Endothelial cell of umbilical vein (primary cell): Measurements from ENCODE around the gene TNRC6A. TPM values are rescaled to one million over a fixed set of nuclear protein-coding genes. Genes with fewer than 3 reads are reported as not detected.

Experiments
- BruUV-seq: library from RNA; stranded (reverse); fragments of 400-500 nt; replicated peaks from 2 replicates; lab custom pipeline; 2021; lab: Mats Ljungman, UMichigan
- CTCF ChIA-PET: fragments of 300-600, 350-600 bp; sonication (Branson Sonifier 250); formaldehyde crosslinking; loops from one replicate; lab custom pipeline; 2021; ENCODE audit warnings: antibody characterized with exemption, inconsistent platforms; lab: Charles Lee
- POLR2A ChIA-PET: fragments of 300-600, 350-600 bp; sonication (Branson Sonifier 250); formaldehyde crosslinking; loops from one replicate; lab custom pipeline; 2021; ENCODE audit warnings: antibody characterized with exemption, inconsistent platforms; lab: Charles Lee
- DNase-seq: peaks from one replicate; pipeline ENCODE4 v3.0.0-alpha.2; 2011; ENCODE audit warnings: low read depth, low spot score
- FAIRE-seq: peaks from 2 replicates; lab custom pipeline; 2011; peaks lifted over from hg19 to GRCh38; lab: Jason Lieb, UNC
- H2AFZ ChIP-seq: 2 replicates; pipeline ENCODE4 v1.6.0; 2012; ENCODE audit warnings: low read depth, low read length, control low read depth, inconsistent platforms
- H3K27ac ChIP-seq: 2 replicates; pipeline ENCODE4 v1.5.1; 2011; ENCODE audit warnings: low read depth, mild to moderate bottlenecking, control low read depth, low read length, moderate library complexity; ENCODE audit not compliant: insufficient read depth
- H3K27me3 ChIP-seq, 2 experiments: 2 replicates each; pipeline versions ENCODE4 v1.6.0 to v1.6.1; 2011; ENCODE audit warnings: low read length in 2 of 2, mixed read lengths in 1 of 2; ENCODE audit not compliant: control insufficient read depth in 2 of 2, insufficient read depth in 2 of 2
- H3K36me3 ChIP-seq, 2 experiments: 2 replicates in 1 of 2; 3 replicates in 1 of 2; pipeline ENCODE4 v1.5.1; 2011; ENCODE audit warnings: low read length in 2 of 2, mild to moderate bottlenecking in 1 of 2, moderate library complexity in 1 of 2; ENCODE audit not compliant: control insufficient read depth in 2 of 2, insufficient read depth in 2 of 2; ENCODE audit errors: extremely low read depth in 1 of 2
- H3K4me1 ChIP-seq: 3 replicates; pipeline ENCODE4 v1.5.1; 2011; ENCODE audit warnings: mild to moderate bottlenecking, low read length; ENCODE audit not compliant: control insufficient read depth, insufficient read depth; ENCODE audit errors: extremely low read depth
- H3K4me2 ChIP-seq: 2 replicates; pipeline ENCODE4 v1.6.1; 2011; ENCODE audit warnings: low read length, control low read depth, mixed read lengths; ENCODE audit not compliant: insufficient read depth
- H3K4me3 ChIP-seq, 3 experiments: fragments of 200-600 bp in 1 of 3; sonication (generic), shearing (Covaris generic) in 1 of 3; replicated peaks in 1 of 3; 2 replicates each; pipeline ENCODE4 v1.5.1; 2011 to 2016; ENCODE audit warnings: control low read depth in 3 of 3, low read length in 3 of 3, mild to moderate bottlenecking in 2 of 3, inconsistent platforms in 1 of 3, low read depth in 1 of 3, moderate library complexity in 1 of 3; ENCODE audit not compliant: insufficient read depth in 1 of 3
- H3K79me2 ChIP-seq: 2 replicates; pipeline ENCODE4 v1.6.0; 2012; ENCODE audit warnings: low read length, inconsistent platforms; ENCODE audit not compliant: control insufficient read depth, insufficient read depth
- H3K9ac ChIP-seq: replicated peaks from 2 replicates; pipeline ENCODE3; 2011; ENCODE audit warnings: low read length, control low read depth; ENCODE audit not compliant: insufficient read depth; ENCODE audit errors: extremely low read depth
- H3K9me1 ChIP-seq: replicated peaks from 3 replicates; pipeline ENCODE4 v1.6.0; 2011; ENCODE audit warnings: mild to moderate bottlenecking, low read length; ENCODE audit not compliant: control insufficient read depth, insufficient read depth; ENCODE audit errors: extremely low read depth
- H3K9me3 ChIP-seq: replicated peaks from 2 replicates; pipeline ENCODE4 v1.5.1; 2012; ENCODE audit warnings: low read length, inconsistent platforms; ENCODE audit not compliant: control insufficient read depth, insufficient read depth
- H4K20me1 ChIP-seq: replicated peaks from 2 replicates; pipeline ENCODE3; 2011; ENCODE audit warnings: mild to moderate bottlenecking, low read length; ENCODE audit not compliant: control insufficient read depth, insufficient read depth; ENCODE audit errors: extremely low read depth
- CTCF ChIP-seq, 2 donors: IDR thresholded peaks; 1 replicate in 1 of 2; 2 replicates in 1 of 2; pipeline ENCODE4 v1.5.1; 2011; ENCODE audit warnings: low read length in 2 of 2, mild to moderate bottlenecking in 2 of 2, moderate library complexity in 2 of 2, control low read depth in 1 of 2, inconsistent platforms in 1 of 2, low read depth in 1 of 2; ENCODE audit not compliant: insufficient read depth in 1 of 2; ENCODE audit errors: extremely low read depth in 1 of 2
- EZH2 ChIP-seq: IDR thresholded peaks from 2 replicates; pipeline ENCODE4 v1.6.1; 2012; ENCODE audit warnings: borderline replicate concordance, low read depth, mild to moderate bottlenecking, moderate library complexity, low read length, inconsistent platforms; ENCODE audit not compliant: severe bottlenecking
- FOS ChIP-seq: IDR thresholded peaks from 2 replicates; pipeline ENCODE4 v1.6.1; 2011; ENCODE audit warnings: mild to moderate bottlenecking, low read length, moderate library complexity, borderline replicate concordance; ENCODE audit not compliant: insufficient read depth
- GATA2 ChIP-seq: IDR thresholded peaks from 2 replicates; pipeline ENCODE4 v1.7.0; 2011; ENCODE audit warnings: low read depth, mild to moderate bottlenecking, moderate library complexity, mixed read lengths, low read length; ENCODE audit not compliant: insufficient read length, insufficient read depth
- JUN ChIP-seq: IDR thresholded peaks from 2 replicates; pipeline ENCODE4 v1.6.1; 2011; ENCODE audit warnings: borderline replicate concordance, low read depth; ENCODE audit not compliant: insufficient read length, insufficient read depth
- MAX ChIP-seq: IDR thresholded peaks from 2 replicates; pipeline ENCODE4 v1.6.1; 2011; ENCODE audit not compliant: insufficient read depth, insufficient read length
- MYC ChIP-seq: IDR thresholded peaks from one replicate; pipeline ENCODE4 v1.6.1; 2011; ENCODE audit warnings: mild to moderate bottlenecking, low read depth, low read length
- POLR2A ChIP-seq: IDR thresholded peaks from 2 replicates; pipeline ENCODE4 v1.6.1; 2012; ENCODE audit warnings: low read depth, mild to moderate bottlenecking, control low read depth, low read length
- POLR2AphosphoS5 ChIP-seq: IDR thresholded peaks from 2 replicates; pipeline ENCODE4 v1.6.1; 2012; ENCODE audit warnings: low read depth, mild to moderate bottlenecking, control low read depth, low read length, moderate library complexity; ENCODE audit not compliant: insufficient read depth
- dilution Hi-C: fragments of 300-500 bp; cut with MboI; formaldehyde crosslinking; loops from one replicate; pipeline ENCODE4 v1.15.0; 2019; ENCODE audit warnings: low sequenced_read_pairs; ENCODE audit not compliant: extremely low pct_ligation_motif_present
- intact Hi-C: fragments of 100-400 bp; cut with micrococcal nuclease; formaldehyde crosslinking; loops from one replicate; pipeline ENCODE4 v1.10.0; 2022
- polyA plus RNA-seq, 4 experiments: library from polyadenylated mRNA; depleted of rRNA in 3 of 4; stranded (reverse) in 3 of 4; unstranded in 1 of 4; fragments of >200 nt; gene quantifications; 2 replicates each; pipeline versions ENCODE4 v1.2.1 to v1.2.3, GENCODE V29; 2011 to 2012; ENCODE audit warnings: missing spikeins in 1 of 4
- total RNA-seq: library from RNA; stranded (reverse); gene quantifications from 2 replicates; pipeline ENCODE4 v1.2.3, GENCODE V29; 2021

TNRC6A gene
- total and polyA plus RNA-seq, 2 donors (not counting 3 experiments of a cell fraction or from before 2014, with no cell fraction given), result 39.3 to 74.5 TPM

- H3K9me3 ChIP-seq, result no peaks in the 10 kb centered on the region
- no peak overlapping the region for H3K9ac ChIP-seq
- no TSS peak for BruUV-seq
- ChIA-PET POLR2A (no interaction called here), CTCF (interaction anchor here (1.1 to 1.3 kb wide), 3 partner anchors 22 to 154 kb away, joined by 3 to 5 read pairs (median 3); no protein-coding TSS in a partner anchor)
- TF ChIP-seq GATA2 (no peak), POLR2AphosphoS5 (no peak), POLR2A (no peak), JUN (no peak), MAX (no peak), MYC (no peak), CTCF (IDR thresholded peaks at IDR 0.05; ENCODE audit: extremely low read depth in 1 of 2, insufficient read depth in 1 of 2, low read depth in 1 of 2, low read length in 2 of 2) (no peak), FOS (no peak), EZH2 (no peak)
- no peak overlapping the region for H2AFZ ChIP-seq
- H3K4me3 ChIP-seq, result no peak overlapping the region
- peaks cover 2 to 3% of the 10 kb centered on the region in 2 experiments for H3K36me3 ChIP-seq
- dilution Hi-C loops, result no loop called here
- intact Hi-C loops, result loop anchor here (5.0 kb wide), 1 partner anchor 67 kb away; no protein-coding TSS in a partner anchor
- no peak overlapping the region for H3K27ac ChIP-seq
- H3K4me2 ChIP-seq, result no peak overlapping the region
- no peaks in the 10 kb centered on the region for H3K27me3 ChIP-seq
- peaks cover 44% of the 10 kb centered on the region for H3K4me1 ChIP-seq
- FAIRE-seq (no peak), DNase-seq (no peak)
- H3K79me2 ChIP-seq, result peaks cover 88% of the 10 kb centered on the region
- peaks cover 3% of the 10 kb centered on the region for H3K9me1 ChIP-seq
- H4K20me1 ChIP-seq, result peaks cover 4% of the 10 kb centered on the region
Measured at GRCh38 chr16:24734382-24734781, 4.9 kb downstream of the TNRC6A start.
